Osteocyte (in vitro differentiated cells): ENCODE measurements around the gene DPH3. TPM values are rescaled to one million over a fixed set of nuclear protein-coding genes. Genes with fewer than 3 reads are reported as not detected.
A peak's percentile ranks its signal among the peaks of the same experiment; 100 is the strongest.

Source experiments
- DNase-seq: peaks from one replicate; pipeline ENCODE4 v3.0.0; 2021; ENCODE audit warnings: mixed read lengths; ENCODE audit not compliant: unreplicated experiment; ENCODE audit errors: extremely low spot score
- H3K27ac Mint-ChIP-seq: one replicate; pipeline ENCODE4 v1.8.0; 2021; ENCODE audit warnings: mild to moderate bottlenecking, mixed read lengths; ENCODE audit not compliant: unreplicated experiment
- H3K27me3 Mint-ChIP-seq: one replicate; pipeline ENCODE4 v1.8.0; 2021; ENCODE audit warnings: mixed read lengths; ENCODE audit not compliant: unreplicated experiment
- H3K36me3 Mint-ChIP-seq: one replicate; pipeline ENCODE4 v1.8.0; 2021; ENCODE audit warnings: mixed read lengths; ENCODE audit not compliant: unreplicated experiment
- H3K4me1 Mint-ChIP-seq: one replicate; pipeline ENCODE4 v1.8.0; 2021; ENCODE audit warnings: mixed read lengths; ENCODE audit not compliant: unreplicated experiment
- H3K4me3 Mint-ChIP-seq: one replicate; pipeline ENCODE4 v1.8.0; 2021; ENCODE audit warnings: mild to moderate bottlenecking, moderate library complexity, mixed read lengths; ENCODE audit not compliant: unreplicated experiment
- H3K9me3 Mint-ChIP-seq: one replicate; pipeline ENCODE4 v1.8.0; 2021; ENCODE audit warnings: mixed read lengths; ENCODE audit not compliant: unreplicated experiment
- CTCF ChIP-seq: fragments of 200-600 bp; sonication (generic); IDR thresholded peaks from 2 replicates; pipeline ENCODE4 v1.5.0; 2021; ENCODE audit warnings: antibody characterized with exemption, mild to moderate bottlenecking, moderate library complexity
- total RNA-seq: library from RNA; stranded (reverse); gene quantifications from 2 replicates; pipeline ENCODE4 v1.2.1, GENCODE V29; 2021

The DPH3 gene
- total RNA-seq, 1 donor from 2014 or later = 21.4 TPM

GRCh38 chr3:16248556-16248955 is 16.2 kb downstream of the DPH3 start:
- H3K4me1 Mint-ChIP-seq = no peaks in the 10 kb centered on the region

DNA sequence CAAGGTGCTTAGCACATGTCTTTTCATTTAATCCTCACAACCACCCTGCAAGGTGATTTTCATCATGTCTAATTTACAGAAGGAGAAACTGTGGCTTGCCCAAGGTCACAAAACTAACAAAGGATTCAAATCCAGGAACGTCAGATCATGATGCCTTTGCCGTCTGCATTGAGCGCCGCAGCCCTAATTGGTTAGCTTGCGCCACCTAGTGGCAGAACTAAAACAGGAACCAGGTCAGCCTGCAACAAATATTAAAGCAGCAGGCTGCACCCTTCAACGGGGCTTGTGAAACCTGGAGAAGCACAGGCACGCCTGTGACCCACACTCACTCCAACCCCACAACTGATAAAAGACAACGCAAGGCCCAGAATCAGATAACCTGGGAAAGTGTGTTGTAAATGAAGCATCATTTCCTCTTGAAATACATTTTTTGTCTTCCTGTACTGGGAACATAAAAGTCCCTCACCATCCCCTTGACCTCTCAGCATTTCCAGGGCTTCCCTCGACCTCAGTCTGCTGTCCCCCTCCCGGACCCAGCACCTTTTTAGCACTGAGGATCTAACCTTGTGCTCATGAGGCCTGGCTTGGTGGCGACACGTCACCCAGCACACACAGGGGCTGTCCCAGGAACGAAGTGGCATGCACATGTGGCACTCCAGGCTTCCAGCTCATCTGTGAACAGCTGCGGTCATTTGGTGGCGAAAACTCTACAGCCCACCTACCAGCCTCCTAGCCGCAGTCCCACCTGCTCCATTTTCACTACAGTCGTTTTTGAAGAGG is 17.3 kb downstream of the DPH3 start:
- no peaks in the 10 kb centered on the region for H3K36me3 Mint-ChIP-seq
- no peak overlapping the region for H3K27ac Mint-ChIP-seq
- H3K4me1 Mint-ChIP-seq = no peaks in the 10 kb centered on the region
- DNase-seq = peak; percentile 90
- peak; percentile 97 for TF ChIP-seq CTCF
- no peak overlapping the region for H3K4me3 Mint-ChIP-seq
- peaks cover 2% of the 10 kb centered on the region for H3K27me3 Mint-ChIP-seq
- no peaks in the 10 kb centered on the region for H3K9me3 Mint-ChIP-seq

More at GRCh38 chr3:16248556-16248955, 16.2 kb downstream of the DPH3 start:
- no peak for TF ChIP-seq CTCF
- H3K36me3 Mint-ChIP-seq = no peaks in the 10 kb centered on the region
- no peak for DNase-seq
- H3K27me3 Mint-ChIP-seq = peaks cover 2% of the 10 kb centered on the region
- H3K9me3 Mint-ChIP-seq = no peaks in the 10 kb centered on the region
- H3K4me3 Mint-ChIP-seq = no peak overlapping the region
- no peak overlapping the region for H3K27ac Mint-ChIP-seq

- Mint-ChIP-seq H3K9me3 (no peaks in the 10 kb centered on the region), H3K36me3 (no peaks in the 10 kb centered on the region), H3K27me3 (peaks cover 2% of the 10 kb centered on the region), H3K4me1 (peaks cover 4% of the 10 kb centered on the region), H3K4me3 (no peak overlapping the region), H3K27ac (no peak overlapping the region)
- no peak for TF ChIP-seq CTCF
- DNase-seq = no peak
These were observed 19.1 kb downstream of the DPH3 start for GRCh38 chr3:16245609-16246008.

DNA sequence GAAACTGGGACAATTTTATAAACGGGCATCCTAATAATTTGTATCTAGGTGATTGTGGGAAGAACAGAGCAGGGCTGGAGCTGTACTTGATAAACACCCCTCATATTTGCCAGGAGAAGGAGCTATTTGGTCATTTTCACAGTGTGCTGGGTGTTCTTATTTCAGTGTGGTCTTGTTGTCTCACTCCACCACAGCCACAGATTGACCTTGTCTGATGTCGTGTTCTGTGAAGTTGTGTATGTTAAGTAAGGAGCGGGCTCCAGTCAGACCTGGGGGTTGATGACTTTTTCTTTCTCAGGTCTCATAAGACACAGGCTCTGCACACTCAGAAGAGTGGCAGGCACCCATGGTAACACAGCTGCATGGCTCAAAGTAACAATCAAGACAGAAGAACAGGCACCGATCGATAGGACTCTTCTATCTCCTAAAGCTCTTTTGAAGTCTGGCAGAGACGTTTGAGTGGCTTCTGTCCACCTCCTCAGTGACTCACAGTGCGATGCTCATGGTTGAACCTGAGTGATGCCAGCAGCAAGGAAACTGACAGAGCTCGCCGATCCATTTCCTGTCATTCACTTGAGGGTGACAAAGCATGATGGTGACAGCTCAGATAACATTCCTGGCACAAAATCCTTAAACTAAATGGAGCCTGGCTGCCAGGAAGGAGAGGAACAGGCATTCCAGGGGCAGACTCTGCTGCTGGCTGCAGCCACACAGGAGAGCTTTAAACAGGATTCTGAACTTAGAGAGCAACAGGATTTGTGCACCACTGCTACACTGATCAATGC is 20.8 kb downstream of the DPH3 start:
- DNase-seq = no peak
- Mint-ChIP-seq H3K27ac (no peak overlapping the region), H3K27me3 (no peaks in the 10 kb centered on the region)

More for the DNA sequence above, 20.8 kb downstream of the DPH3 start:
- no peak for TF ChIP-seq CTCF
- H3K4me3 Mint-ChIP-seq = no peak overlapping the region
- H3K36me3 Mint-ChIP-seq = no peaks in the 10 kb centered on the region
- peaks cover 14% of the 10 kb centered on the region for H3K4me1 Mint-ChIP-seq
- no peaks in the 10 kb centered on the region for H3K9me3 Mint-ChIP-seq
